A549 treated with AZD9567 at 1 μM for 4 hours (cell line): ENCODE data around the gene BCDIN3D. TPM values are rescaled to one million over a fixed set of nuclear protein-coding genes. Genes with fewer than 3 reads are reported as not detected.

Experiments
- total RNA-seq: library from RNA; stranded (reverse); fragments of 200-300 nt; extraction: Qiagen RNA extraction; gene quantifications from 5 replicates; pipeline ENCODE4 v1.2.3, GENCODE V29; 2022; ENCODE audit not compliant: insufficient read depth

Gene BCDIN3D, protein sequence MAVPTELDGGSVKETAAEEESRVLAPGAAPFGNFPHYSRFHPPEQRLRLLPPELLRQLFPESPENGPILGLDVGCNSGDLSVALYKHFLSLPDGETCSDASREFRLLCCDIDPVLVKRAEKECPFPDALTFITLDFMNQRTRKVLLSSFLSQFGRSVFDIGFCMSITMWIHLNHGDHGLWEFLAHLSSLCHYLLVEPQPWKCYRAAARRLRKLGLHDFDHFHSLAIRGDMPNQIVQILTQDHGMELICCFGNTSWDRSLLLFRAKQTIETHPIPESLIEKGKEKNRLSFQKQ
- 4.0 to 4.7 TPM (median 4.3 TPM) in 5 replicates for total RNA-seq

DNA sequence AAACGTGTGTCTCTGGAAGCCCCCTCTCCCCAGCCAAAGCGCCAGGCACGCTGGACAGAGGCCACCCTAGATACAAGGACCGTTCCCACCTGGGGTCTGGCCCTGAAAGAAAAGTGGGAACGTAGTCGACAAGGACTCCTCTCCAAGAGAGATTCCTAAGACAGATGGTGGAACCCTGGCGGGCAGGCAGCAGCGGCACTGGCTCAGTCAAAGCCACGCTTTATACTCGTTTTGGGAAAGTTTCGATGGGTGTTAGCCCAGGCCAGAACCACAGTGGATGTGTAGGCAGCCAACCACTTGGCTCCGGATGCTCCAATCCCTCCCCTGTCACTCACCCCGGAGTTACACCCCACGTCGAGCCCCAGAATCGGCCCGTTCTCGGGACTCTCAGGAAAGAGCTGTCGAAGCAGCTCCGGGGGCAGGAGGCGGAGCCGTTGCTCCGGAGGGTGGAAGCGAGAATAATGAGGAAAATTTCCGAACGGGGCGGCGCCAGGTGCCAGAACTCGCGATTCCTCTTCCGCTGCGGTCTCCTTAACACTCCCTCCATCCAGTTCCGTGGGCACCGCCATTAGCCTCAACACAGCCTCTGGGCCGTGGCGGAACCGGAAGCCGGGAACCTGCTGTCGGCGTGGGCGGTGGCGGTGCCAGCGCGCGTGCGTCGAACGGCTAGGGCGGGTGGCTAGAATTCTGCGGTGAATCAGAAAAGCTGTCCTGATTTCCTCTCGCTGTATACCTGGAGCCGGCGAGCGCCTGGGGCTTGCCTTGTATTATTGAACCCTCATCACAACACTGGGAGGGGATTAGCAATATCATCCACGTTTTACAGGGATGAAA lies at the start of gene BCDIN3D:
Gene BCDIN3D, minus strand, starts transcription at position 588 of the 834 bp plus-strand sequence. Its CDS starts 19 bp downstream, at position 569.

DNA sequence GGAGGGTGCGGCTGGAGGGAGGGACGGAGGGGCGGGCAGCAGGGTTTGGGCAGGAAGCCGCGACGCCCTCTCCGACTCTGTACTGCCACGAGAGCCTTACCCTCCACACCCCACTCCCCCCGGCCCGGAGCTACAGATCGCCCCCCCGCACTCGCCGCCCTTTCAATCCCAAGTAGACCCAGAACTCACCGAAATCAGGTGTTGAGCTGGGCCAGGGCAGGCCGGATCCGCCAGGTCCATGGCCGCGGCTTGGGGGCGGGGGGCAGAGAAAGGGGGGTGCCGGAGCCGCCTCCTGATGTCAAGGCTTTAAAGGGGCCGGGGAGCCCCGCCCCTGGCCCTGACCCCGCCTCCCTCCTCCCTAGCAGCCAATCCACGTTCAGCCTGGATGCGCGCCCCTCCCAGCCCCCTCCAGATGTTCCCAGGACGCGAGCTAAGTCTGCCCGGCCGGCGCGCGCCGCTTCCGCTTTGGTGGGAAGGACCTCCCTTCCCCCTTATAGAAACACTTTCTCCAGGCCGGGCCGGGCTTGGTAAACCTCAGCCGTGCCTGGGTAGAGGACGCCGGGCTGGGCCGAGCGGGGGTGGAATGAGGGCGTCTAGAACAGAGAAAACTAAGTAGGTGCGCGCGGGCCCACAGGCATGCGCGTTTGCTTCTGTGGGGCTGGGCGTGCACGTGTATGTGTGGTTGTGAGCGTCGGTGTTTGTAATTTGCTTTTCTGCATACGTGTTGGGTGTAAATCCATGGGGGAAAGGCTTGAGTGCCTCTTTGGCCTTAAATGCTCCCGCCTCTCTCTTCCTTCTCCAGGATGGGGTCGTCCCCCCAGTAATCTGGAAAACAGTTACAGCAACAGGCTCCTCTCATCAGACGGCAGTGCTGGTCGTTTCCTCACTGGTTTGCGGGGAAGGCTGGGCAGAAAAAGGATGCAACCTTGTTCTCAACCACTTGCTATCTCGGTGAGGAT lies 14.5 kb downstream of the BCDIN3D start, which contains the start of gene NCKAP5L:
Gene NCKAP5L, minus strand, starts transcription at position 281 of the 959 bp plus-strand sequence. CDS start 24,369 bp downstream, outside the sequence.

Other genes with a start within 250 kb of the BCDIN3D start
- 0.06 to 0.10 TPM (median 0.09 TPM) in 4 of 5 replicates, not detected in the other for gene FAM186B, start 237.5 kb downstream of the BCDIN3D start, total RNA-seq
- gene PRPF40B, start 219.5 kb downstream of the BCDIN3D start, total RNA-seq = 5.6 to 8.6 TPM (median 7.3 TPM) in 5 replicates
- gene FMNL3, start 135.7 kb downstream of the BCDIN3D start, total RNA-seq = 1.5 to 2.2 TPM (median 1.8 TPM) in 5 replicates
- 470 to 511 TPM (median 498 TPM) in 5 replicates for gene TMBIM6, start 101.5 kb downstream of the BCDIN3D start, total RNA-seq
- 8.5 to 9.6 TPM (median 8.9 TPM) in 5 replicates for gene NCKAP5L, start 14.7 kb downstream of the BCDIN3D start, total RNA-seq
- gene FAIM2, start 60.8 kb upstream of the BCDIN3D start, total RNA-seq = 0.01 TPM in 1 of 5 replicates, not detected in the others
- not detected in 5 replicates for gene AQP2, start 107.6 kb upstream of the BCDIN3D start, total RNA-seq
- gene AQP5, start 118.8 kb upstream of the BCDIN3D start, total RNA-seq = not detected in 5 replicates
- not detected in 5 replicates for gene AQP6, start 129.8 kb upstream of the BCDIN3D start, total RNA-seq
- gene RACGAP1, start 182.4 kb upstream of the BCDIN3D start, total RNA-seq = 71.3 to 85.1 TPM (median 77.8 TPM) in 5 replicates
- gene ASIC1, start 214.5 kb upstream of the BCDIN3D start, total RNA-seq = 3.5 to 5.9 TPM (median 5.7 TPM) in 5 replicates
- 65.4 to 79.9 TPM (median 72.0 TPM) in 5 replicates for gene SMARCD1, start 242.2 kb upstream of the BCDIN3D start, total RNA-seq